HG03060 (cell line): ENCODE measurements around the gene SMURF1.
"Not testable (repeated sequence)": the region's sequence is repeated elsewhere in the genome, so short reads cannot be mapped to it uniquely, and the experiment has no call there.

Source experiments
- ATAC-seq: cut with Tn5 transposase; IDR thresholded peaks from one replicate; pipeline ENCODE4 v1.9.1; 2021; ENCODE audit warnings: low read depth, moderate number of reproducible peaks; ENCODE audit not compliant: unreplicated experiment

The SMURF1 gene

GRCh38 chr7:99122762-99123161 lies 21.1 kb downstream of the SMURF1 start:
- ATAC-seq, result no peak

DNA sequence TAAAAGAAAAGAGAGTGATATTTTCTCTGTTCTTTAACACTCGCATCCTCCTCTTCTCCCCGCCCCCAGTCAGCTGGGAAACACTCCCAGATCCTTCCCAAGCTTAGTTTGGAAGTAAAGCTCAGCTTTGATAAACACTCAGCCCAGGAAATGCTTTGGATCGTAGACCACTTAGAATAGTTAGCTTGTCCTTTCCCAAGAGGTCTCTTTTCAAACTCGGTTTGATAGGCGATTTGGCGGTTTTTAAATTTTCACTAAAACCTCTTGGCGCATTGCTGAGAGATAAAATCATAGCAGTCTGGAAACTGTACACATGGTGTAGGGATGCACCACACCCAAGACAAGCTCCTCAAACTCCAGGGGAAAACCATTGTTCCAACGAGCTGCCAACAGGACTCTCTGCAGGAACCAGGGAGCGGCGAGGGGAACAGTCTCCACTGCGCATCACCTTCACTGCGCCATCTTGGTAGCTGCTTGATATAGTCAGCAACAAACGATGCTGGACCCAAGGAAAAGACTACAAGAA lies 22.3 kb downstream of the SMURF1 start:
- ATAC-seq, result no peak

DNA sequence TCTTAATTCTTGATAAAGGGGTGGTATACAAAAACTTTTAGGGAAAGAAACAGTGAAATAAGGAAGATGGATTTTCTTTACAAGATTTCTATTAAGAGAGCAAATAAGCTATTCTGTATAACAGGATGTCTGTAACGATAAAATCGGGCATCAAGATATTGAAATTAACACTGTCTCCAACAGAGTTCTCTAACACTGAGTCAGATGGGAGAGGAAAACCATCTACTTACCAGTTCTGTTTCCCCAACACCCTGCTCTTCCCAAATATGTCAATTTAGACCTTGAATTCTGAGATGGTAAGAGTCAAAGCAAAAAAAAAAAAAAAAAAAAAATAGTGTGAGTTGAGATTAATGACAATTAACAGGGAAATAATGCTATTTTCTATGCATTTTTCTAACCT lies 23.0 kb downstream of the SMURF1 start:
- no peak for ATAC-seq

GRCh38 chr7:99120501-99120900 lies 23.4 kb downstream of the SMURF1 start:
- no peak for ATAC-seq

GRCh38 chr7:99118077-99118476 lies 25.8 kb downstream of the SMURF1 start:
- ATAC-seq, result no peak

GRCh38 chr7:99116144-99116543 lies 27.8 kb downstream of the SMURF1 start:
- ATAC-seq, result no peak

DNA sequence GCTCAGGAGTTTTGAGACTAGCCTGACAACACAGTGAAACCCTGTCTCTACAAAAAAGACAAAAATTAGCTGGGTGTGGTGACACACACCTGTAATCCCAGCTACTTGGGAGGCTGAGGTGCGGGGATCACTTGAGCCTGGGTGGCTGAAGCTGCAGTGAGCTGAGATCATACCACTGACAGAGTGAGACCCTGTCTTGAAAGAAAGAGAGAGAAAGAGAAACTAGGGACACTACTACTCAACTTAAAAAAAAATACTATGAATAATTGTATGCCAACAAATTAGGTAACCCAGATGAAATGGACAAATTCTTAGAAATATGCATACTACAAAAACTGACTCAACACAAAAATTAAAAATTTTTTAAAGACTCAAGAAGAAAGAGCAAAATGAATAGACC lies 28.5 kb downstream of the SMURF1 start:
- ATAC-seq, result no peak

DNA sequence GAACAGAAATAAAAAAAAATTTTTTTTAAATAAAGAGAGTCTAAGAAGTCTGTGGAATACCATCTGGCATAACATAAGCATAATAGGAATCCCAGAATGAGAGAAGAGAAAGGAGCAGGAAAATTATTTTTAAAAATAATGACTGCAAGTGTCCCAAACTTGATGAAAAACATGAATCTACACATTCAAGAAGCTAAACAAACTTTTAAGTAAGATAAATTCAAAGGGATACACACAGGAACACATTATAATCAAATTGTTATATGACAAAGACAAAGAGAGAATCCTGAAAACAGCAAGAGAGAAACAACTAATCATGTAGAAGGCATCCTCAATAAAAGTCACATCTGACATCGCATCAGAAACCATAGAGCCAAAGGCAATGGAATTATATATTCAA lies 30.9 kb downstream of the SMURF1 start:
- no peak for ATAC-seq

DNA sequence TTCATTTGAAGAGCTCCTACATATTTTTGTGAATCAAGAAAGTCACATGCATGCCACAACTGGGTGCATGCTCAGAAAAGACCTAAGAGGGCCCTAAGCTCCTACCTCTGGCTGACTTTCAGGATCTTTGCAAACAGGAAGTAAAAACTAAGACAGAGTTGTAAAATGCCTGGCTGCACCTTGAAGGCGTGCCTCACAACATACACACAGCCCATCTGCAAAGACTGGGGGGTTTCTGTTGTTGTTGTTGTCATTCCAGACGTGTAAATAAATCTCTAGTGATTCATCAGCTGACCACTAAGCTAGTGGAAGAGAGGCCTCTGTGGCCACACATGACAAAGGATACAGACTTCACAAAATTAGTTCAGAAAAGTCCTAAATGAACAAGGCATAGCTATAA lies 31.8 kb downstream of the SMURF1 start:
- peak; percentile 55 for ATAC-seq

DNA sequence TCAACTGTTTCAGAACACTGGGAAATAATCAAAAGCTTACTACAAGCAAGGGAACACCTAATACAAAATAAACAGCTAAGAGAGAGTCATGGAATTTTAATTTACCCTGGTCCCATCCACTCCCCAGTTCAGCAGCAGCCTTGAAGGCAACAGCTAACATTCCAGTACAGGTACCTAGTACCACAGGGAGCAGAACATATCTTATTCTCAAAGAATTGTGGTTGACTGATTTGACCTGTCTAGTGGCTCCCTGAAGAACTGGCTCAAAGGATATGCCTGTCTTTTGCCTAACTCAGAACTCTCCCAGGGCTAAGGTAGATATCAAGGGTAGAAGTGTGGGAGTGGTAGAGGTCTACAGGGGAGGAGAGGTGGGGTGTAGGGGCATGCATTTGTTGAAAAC lies 32.3 kb downstream of the SMURF1 start:
- ATAC-seq, result no peak

DNA sequence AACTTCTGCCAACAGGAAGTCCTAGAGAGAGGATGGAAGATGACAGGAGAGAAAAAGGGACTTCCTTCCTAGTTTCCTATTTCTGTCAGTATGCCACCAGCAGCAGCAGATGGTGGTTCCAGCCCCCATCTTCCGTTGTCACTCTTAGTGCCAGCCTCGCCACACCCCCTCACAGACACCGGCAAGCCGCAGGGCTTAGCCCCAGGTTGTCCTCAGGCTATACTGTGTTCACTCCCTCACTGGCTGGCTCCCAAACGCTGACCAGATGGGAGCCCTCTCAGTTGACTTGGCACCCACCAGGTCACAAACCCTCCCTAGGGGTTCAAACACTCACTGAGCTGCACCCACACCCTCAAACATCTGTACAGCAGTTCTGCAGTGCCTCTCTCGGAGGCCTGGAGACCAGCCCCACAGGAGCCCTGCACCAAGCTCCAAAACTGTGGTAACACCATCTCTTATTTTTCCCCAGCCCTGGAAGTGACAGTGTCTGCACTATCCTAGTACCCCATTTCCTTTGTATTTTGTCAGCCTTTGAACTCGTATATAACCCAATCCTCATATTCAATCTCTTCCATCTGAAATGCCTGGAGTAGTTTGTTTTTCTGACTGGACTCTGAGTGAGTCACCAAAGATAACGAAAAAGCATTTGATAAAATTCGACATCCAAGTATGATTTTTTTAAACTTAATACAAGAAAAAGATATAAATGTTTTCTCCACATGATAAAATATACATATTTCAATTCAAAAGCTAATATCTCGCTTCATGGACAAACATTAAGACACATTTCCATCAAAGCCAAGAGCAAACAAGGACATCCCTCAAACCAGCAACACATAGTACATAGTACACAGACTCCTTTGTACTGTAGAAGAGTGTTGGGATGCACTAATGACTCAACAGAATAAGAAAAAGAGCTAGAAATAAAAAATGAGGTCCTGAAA lies 34.5 kb downstream of the SMURF1 start:
- ATAC-seq, result no peak

DNA sequence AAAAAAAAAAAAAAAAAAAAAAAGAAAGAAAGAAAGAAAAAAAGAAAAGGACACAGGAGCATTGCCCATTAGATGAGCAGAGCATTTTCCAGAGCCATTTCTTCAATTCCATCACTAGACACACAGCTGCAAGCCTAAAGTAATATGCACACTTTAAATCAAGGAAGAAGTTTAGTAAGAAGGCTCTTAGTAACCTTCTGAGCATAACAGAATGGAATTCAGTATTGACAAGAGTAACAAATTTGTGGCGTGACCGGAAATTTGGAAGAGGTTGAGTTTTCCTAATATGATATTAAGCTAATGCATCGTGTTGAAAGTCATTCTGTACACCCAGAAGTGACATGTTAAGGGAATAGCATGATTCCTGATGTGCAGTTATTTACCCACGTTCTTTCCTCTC lies 35.3 kb downstream of the SMURF1 start:
- ATAC-seq, result no peak

DNA sequence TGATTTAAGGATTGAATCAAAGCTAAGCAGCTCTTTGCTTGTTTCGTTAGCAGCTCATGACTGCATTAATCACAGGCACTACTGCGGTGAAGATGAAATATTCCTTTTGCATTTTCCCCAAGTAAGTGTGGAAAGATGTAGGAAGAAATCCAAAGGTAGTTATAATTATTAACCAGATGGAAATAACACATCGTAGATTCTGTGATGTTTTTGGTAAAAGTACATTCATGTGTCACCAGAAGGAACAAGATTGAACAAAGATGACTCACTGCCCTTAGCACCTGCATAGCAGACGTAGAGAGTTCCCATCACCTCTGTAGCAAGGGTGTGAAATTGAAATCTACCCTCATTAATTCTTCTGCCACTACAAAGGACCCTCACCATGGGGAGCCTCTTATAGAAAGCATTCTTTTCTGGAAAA lies 37.1 kb downstream of the SMURF1 start:
- ATAC-seq, result no peak

DNA sequence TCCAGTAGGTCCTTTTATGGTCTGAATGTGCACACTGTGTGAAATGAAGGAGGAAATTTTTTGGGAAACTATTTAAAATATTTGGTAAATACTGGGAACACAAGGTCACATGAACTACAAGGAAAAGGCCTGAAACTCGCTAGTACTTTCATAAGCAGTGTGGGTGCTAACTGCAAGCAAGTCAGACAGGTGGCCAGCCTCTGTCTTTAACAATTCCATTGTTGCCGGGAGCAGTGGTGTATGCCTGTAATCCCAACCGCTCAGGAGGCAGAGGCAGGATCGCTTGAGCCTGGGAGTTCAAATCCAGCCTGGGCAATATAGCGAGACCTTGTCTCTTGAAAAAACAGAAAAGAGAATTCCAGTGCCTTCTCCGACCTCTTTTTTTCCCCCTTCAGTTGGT lies 37.5 kb downstream of the SMURF1 start:
- ATAC-seq, result no peak

- ATAC-seq, result no peak
Measured at GRCh38 chr7:99105756-99106155, 38.2 kb downstream of the SMURF1 start.

DNA sequence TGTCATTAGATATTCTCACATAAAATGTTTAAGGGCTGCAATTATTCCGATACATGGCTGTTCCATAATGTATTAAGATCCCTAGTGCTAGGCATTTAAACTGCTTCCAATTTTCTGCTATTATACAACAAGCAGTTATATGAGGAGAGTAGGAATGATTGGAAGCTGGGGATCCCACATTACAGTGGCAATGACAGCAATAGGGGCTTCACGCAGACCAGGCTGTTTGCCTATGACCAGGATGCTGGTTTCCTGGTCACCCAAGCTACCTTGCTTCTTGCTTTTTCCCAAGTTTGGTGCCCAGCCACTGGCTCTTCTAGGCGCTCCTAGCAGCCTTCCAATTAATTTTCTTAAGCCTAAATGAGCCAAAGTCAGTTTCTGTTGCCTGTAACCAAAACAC lies 39.3 kb downstream of the SMURF1 start:
- ATAC-seq, result no peak

DNA sequence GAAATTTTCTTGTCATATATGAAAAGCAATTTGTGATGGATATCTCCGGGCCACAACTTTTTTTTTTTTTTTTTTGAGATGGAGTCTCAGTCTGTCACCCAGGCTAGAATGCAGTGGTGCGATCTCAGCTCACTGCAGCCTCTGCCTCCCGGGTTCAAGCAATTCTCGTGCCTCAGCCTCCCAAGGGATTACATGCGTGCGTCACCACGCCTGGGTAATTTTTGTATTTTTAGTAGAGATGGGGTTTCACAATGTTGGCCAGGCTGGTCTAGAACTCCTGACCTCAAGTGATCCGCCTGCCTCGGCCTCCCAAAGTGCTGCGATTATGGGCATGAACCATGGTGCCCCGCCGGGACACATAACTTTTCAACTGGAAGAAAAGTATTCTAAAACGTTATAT lies 40.1 kb downstream of the SMURF1 start:
- ATAC-seq, result not testable (repeated sequence)

GRCh38 chr7:99102809-99103690 lies 40.9 kb downstream of the SMURF1 start:
- no peak for ATAC-seq

- no peak for ATAC-seq
Measured at GRCh38 chr7:99102361-99102760, 41.5 kb downstream of the SMURF1 start.

GRCh38 chr7:99101516-99101915 lies 42.4 kb downstream of the SMURF1 start:
- ATAC-seq, result not testable (repeated sequence)

- no peak for ATAC-seq
Measured at GRCh38 chr7:99099499-99100077, 44.3 kb downstream of the SMURF1 start.
